HepG2 (cell line): ENCODE data around the gene NPC2. TPM values are rescaled to one million over a fixed set of nuclear protein-coding genes. Genes with fewer than 3 reads are reported as not detected.

ENCODE experiments used
- ATAC-seq: fragments of 200-7000 bp; cut with Tn5 transposase; 3 replicates; pipeline ENCODE4 v1.9.1; 2020; ENCODE audit warnings: mild to moderate bottlenecking, moderate library complexity
- BruUV-seq: library from RNA; stranded (reverse); fragments of 400-500 nt; replicated peaks from 2 replicates; lab custom pipeline; 2021; lab: Mats Ljungman, UMichigan
- CTCF ChIA-PET: fragments of 300-600 bp; formaldehyde crosslinking; extraction: SDS; loops from one replicate; lab custom pipeline; 2021; ENCODE audit warnings: low total read pairs, inconsistent platforms, low intra/inter-chr PET ratio; lab: Yijun Ruan, JAX
- POLR2A ChIA-PET: fragments of 350-600 bp; sonication (Branson Sonifier 250); formaldehyde crosslinking; loops from one replicate; lab custom pipeline; 2020; ENCODE audit warnings: antibody characterized with exemption, inconsistent platforms; lab: Yijun Ruan, JAX
- DNase-seq: peaks from one replicate; pipeline ENCODE4 v3.0.0-alpha.2; 2015; ENCODE audit warnings: low spot score
- FAIRE-seq: peaks from 3 replicates; lab custom pipeline; 2011; peaks lifted over from hg19 to GRCh38; lab: Jason Lieb, UNC
- H2AFZ ChIP-seq: one replicate; pipeline ENCODE4 v1.6.1; 2011; ENCODE audit warnings: low read length, inconsistent platforms
- H3K27ac ChIP-seq: fragments of 300-600 bp; 3 replicates; pipeline ENCODE4 v1.8.0; 2011; ENCODE audit warnings: mixed run types, mild to moderate bottlenecking, mixed read lengths, low read length, inconsistent platforms; ENCODE audit not compliant: insufficient read depth; ENCODE audit errors: extremely low read length
- H3K27me3 ChIP-seq, 2 experiments: fragments of 200-600 bp in 1 of 2; 2 replicates in 1 of 2; 3 replicates in 1 of 2; pipeline versions ENCODE4 v1.6.0 to v1.8.0; 2011; ENCODE audit warnings: low read length in 2 of 2, mild to moderate bottlenecking in 2 of 2, moderate library complexity in 2 of 2, inconsistent platforms in 1 of 2; ENCODE audit not compliant: insufficient read depth in 2 of 2, control insufficient read depth in 1 of 2
- H3K36me3 ChIP-seq, 2 experiments: fragments of 200-600 bp in 1 of 2; replicated peaks in 1 of 2; 2 replicates in 1 of 2; 3 replicates in 1 of 2; pipeline versions ENCODE4 v1.5.1 to v1.8.0; 2011; ENCODE audit warnings: low read length in 2 of 2, inconsistent platforms in 1 of 2; ENCODE audit not compliant: insufficient read depth in 2 of 2, control insufficient read depth in 1 of 2
- H3K4me1 ChIP-seq: 2 replicates; pipeline ENCODE4 v1.5.1; 2012; ENCODE audit warnings: low read length, inconsistent platforms; ENCODE audit not compliant: insufficient read depth
- H3K4me2 ChIP-seq: 2 replicates; pipeline ENCODE4 v1.6.0; 2011; ENCODE audit warnings: low read depth, low read length, inconsistent platforms
- H3K4me3 ChIP-seq, 3 experiments: fragments of 200-600 bp in 1 of 3; sonication (generic), shearing (Covaris generic) in 1 of 3; replicated peaks in 1 of 3; 2 replicates each; pipeline ENCODE4 v1.5.1; 2011 to 2016; ENCODE audit warnings: low read length in 3 of 3, inconsistent platforms in 2 of 3, low read depth in 2 of 3, mild to moderate bottlenecking in 2 of 3, control low read depth in 1 of 3, mixed read lengths in 1 of 3; ENCODE audit not compliant: insufficient read depth in 1 of 3
- H3K79me2 ChIP-seq: one replicate; pipeline ENCODE4 v1.6.1; 2011; ENCODE audit warnings: low read length, inconsistent platforms; ENCODE audit not compliant: insufficient read depth
- H3K9ac ChIP-seq: 2 replicates; pipeline ENCODE4 v1.6.0; 2011; ENCODE audit warnings: mild to moderate bottlenecking, low read depth, low read length, inconsistent platforms; ENCODE audit not compliant: insufficient read depth
- H3K9me3 ChIP-seq: 2 replicates; pipeline ENCODE4 v1.5.1; 2012; ENCODE audit warnings: mild to moderate bottlenecking, low read length
- H4K20me1 ChIP-seq: 2 replicates; pipeline ENCODE4 v1.6.0; 2011; ENCODE audit warnings: inconsistent platforms, mild to moderate bottlenecking, low read length, moderate library complexity; ENCODE audit not compliant: insufficient read depth
- ELF3 ChIP-seq: IDR thresholded peaks from 2 replicates; pipeline ENCODE4 v1.6.1; 2016; ENCODE audit warnings: missing genetic modification reagents, missing compliant biosample characterization
- ETV5 ChIP-seq: IDR thresholded peaks from 2 replicates; pipeline ENCODE4 v1.6.1; 2018; ENCODE audit warnings: missing biosample characterization, missing genetic modification reagents, inconsistent platforms, borderline replicate concordance
- FOSL2 ChIP-seq: sonication (generic); formaldehyde crosslinking; IDR thresholded peaks from 2 replicates; pipeline ENCODE4 v1.4.0; 2020; ENCODE audit warnings: missing genetic modification reagents
- FOXJ3 ChIP-seq: sonication (generic); formaldehyde crosslinking; IDR thresholded peaks from 2 replicates; pipeline ENCODE4 v1.4.0; 2020; ENCODE audit warnings: missing genetic modification reagents, mild to moderate bottlenecking, borderline replicate concordance
- ISL2 ChIP-seq: sonication (generic); formaldehyde crosslinking; IDR thresholded peaks from 2 replicates; pipeline ENCODE4 v1.5.0; 2020; ENCODE audit warnings: missing genetic modification reagents
- LRRFIP1 ChIP-seq: sonication (generic); formaldehyde crosslinking; conservative IDR thresholded peaks from 2 replicates; pipeline ENCODE4 v1.4.0; 2020; ENCODE audit warnings: missing genetic modification reagents
- NFE2L2 ChIP-seq: fragments of 150-350 bp; IDR thresholded peaks from 2 replicates; pipeline ENCODE4 v1.6.1; 2014; ENCODE audit warnings: low read length
- ZBTB34 ChIP-seq: sonication (generic); formaldehyde crosslinking; IDR thresholded peaks from 2 replicates; pipeline ENCODE4 v1.8.0; 2022; ENCODE audit warnings: mild to moderate bottlenecking, missing genetic modification reagents
- WGBS: methylation state at CpG from one replicate; pipeline ENCODE4 v1.1.6; 2017; ENCODE audit warnings: low lambda C conversion rate; 5-methylcytosine and 5-hydroxymethylcytosine counted together
- in situ Hi-C: cut with HindIII; loops from 2 replicates; pipeline ENCODE4 v1.10.0; 2017; ENCODE audit warnings: low pct_unique_long_range_greater_than_20kb; ENCODE audit not compliant: extremely low pct_ligation_motif_present
- intact Hi-C: fragments of 100-400 bp; cut with micrococcal nuclease; formaldehyde crosslinking; loops from one replicate; pipeline ENCODE4 v1.10.0; 2022; ENCODE audit not compliant: unreplicated experiment
- polyA plus RNA-seq, 8 experiments: library from polyadenylated mRNA; depleted of rRNA in 3 of 8; stranded (reverse) in 7 of 8; unstranded in 1 of 8; fragments of >200 nt; fragmentation: Illumina TruSeq in 4 of 8; extraction: Trizol in 4 of 8; gene quantifications; 2 replicates each; pipeline versions ENCODE4 v1.2.1 to v1.2.3, GENCODE V29; 2011 to 2016; ENCODE audit warnings: low read depth in 4 of 8, missing spikeins in 1 of 8, mixed read lengths in 1 of 8; ENCODE audit not compliant: insufficient read depth in 1 of 8
- total RNA-seq, 5 experiments: library from RNA; depleted of rRNA; stranded (reverse); fragments of >200 nt; fragmentation: Illumina TruSeq; extraction: Trizol; gene quantifications; 2 replicates each; pipeline ENCODE4 v1.2.3, GENCODE V29; 2016; ENCODE audit warnings: low read depth in 1 of 5
- TF ChIP-seq, protein P1 (sequence below): sonication (generic); formaldehyde crosslinking; IDR thresholded peaks from 2 replicates; pipeline ENCODE4 v1.9.0; 2021; ENCODE audit warnings: missing genetic modification reagents, borderline replicate concordance
- TF ChIP-seq, protein P2 (sequence below): sonication (generic); formaldehyde crosslinking; conservative IDR thresholded peaks from 2 replicates; pipeline ENCODE4 v1.4.0; 2020; ENCODE audit warnings: mild to moderate bottlenecking, missing genetic modification reagents, moderate library complexity
- TF ChIP-seq, protein P3 (sequence below): sonication (generic); formaldehyde crosslinking; IDR thresholded peaks from 2 replicates; pipeline ENCODE4 v1.5.0; 2020; ENCODE audit warnings: mild to moderate bottlenecking, missing genetic modification reagents

Gene NPC2
- total and polyA plus RNA-seq, 2 of the 13 experiments (the other 11 are each of a cell fraction or from before 2014, with no cell fraction given), result 132 to 164 TPM

DNA sequence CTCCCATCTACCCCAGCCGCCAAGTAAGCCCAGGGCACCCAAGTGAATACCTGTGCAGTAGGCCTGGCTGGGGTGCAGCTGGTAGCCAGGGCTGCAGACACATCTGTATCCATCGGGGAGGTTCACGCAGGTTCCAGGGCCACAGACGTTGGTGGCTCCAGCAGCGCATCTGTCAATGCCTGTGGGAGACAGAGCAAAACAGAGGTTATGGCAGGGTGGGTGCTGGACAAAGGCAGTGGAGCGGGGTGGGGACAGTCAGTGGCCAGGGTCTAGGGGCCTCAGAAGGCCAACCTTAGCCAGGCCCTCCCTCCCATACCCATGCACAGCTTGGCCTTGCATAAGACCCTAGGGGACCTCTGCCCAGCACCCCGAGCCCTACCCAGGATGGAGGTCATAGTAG is 29.6 kb upstream of the NPC2 start:
- DNase-seq, result no peak
- Histone ChIP-seq H3K4me1 (no peaks in the 10 kb centered on the region), H4K20me1 (no peaks in the 10 kb centered on the region), H3K36me3 (no peaks in the 10 kb centered on the region), H3K27ac (no peak overlapping the region), H3K4me2 (no peak overlapping the region), H3K27me3 (peaks cover 2 to 33% of the 10 kb centered on the region in 2 experiments; a peak in 3 of 5 replicates), H3K79me2 (no peaks in the 10 kb centered on the region), H3K9ac (no peak overlapping the region), H3K4me3 (no peak overlapping the region), H3K9me3 (no peaks in the 10 kb centered on the region), H2AFZ (no peak overlapping the region)
- 53% methylated on average over 6 of the region's 7 CpGs for WGBS
- POLR2A ChIA-PET, result no interaction called here
- CTCF ChIA-PET, result no interaction called here
- BruUV-seq, result no TSS peak
- no peak for FAIRE-seq
- intact Hi-C loops (no loop called here), in situ Hi-C loops (no loop called here)
- ATAC-seq, result no peak
- TF ChIP-seq LRRFIP1 (CRISPR knock-in tag) (no peak), ETV5 (CRISPR knock-in tag) (no peak), ELF3 (CRISPR knock-in tag) (no peak), FOXJ3 (CRISPR knock-in tag) (no peak), ZBTB34 (CRISPR knock-in tag) (no peak), FOSL2 (CRISPR knock-in tag) (no peak), ISL2 (CRISPR knock-in tag) (no peak), NFE2L2 (no peak)
- TF ChIP-seq, protein P1, sequence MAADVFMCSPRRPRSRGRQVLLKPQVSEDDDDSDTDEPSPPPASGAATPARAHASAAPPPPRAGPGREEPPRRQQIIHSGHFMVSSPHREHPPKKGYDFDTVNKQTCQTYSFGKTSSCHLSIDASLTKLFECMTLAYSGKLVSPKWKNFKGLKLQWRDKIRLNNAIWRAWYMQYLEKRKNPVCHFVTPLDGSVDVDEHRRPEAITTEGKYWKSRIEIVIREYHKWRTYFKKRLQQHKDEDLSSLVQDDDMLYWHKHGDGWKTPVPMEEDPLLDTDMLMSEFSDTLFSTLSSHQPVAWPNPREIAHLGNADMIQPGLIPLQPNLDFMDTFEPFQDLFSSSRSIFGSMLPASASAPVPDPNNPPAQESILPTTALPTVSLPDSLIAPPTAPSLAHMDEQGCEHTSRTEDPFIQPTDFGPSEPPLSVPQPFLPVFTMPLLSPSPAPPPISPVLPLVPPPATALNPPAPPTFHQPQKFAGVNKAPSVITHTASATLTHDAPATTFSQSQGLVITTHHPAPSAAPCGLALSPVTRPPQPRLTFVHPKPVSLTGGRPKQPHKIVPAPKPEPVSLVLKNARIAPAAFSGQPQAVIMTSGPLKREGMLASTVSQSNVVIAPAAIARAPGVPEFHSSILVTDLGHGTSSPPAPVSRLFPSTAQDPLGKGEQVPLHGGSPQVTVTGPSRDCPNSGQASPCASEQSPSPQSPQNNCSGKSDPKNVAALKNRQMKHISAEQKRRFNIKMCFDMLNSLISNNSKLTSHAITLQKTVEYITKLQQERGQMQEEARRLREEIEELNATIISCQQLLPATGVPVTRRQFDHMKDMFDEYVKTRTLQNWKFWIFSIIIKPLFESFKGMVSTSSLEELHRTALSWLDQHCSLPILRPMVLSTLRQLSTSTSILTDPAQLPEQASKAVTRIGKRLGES, result no peak
- TF ChIP-seq, protein P2, sequence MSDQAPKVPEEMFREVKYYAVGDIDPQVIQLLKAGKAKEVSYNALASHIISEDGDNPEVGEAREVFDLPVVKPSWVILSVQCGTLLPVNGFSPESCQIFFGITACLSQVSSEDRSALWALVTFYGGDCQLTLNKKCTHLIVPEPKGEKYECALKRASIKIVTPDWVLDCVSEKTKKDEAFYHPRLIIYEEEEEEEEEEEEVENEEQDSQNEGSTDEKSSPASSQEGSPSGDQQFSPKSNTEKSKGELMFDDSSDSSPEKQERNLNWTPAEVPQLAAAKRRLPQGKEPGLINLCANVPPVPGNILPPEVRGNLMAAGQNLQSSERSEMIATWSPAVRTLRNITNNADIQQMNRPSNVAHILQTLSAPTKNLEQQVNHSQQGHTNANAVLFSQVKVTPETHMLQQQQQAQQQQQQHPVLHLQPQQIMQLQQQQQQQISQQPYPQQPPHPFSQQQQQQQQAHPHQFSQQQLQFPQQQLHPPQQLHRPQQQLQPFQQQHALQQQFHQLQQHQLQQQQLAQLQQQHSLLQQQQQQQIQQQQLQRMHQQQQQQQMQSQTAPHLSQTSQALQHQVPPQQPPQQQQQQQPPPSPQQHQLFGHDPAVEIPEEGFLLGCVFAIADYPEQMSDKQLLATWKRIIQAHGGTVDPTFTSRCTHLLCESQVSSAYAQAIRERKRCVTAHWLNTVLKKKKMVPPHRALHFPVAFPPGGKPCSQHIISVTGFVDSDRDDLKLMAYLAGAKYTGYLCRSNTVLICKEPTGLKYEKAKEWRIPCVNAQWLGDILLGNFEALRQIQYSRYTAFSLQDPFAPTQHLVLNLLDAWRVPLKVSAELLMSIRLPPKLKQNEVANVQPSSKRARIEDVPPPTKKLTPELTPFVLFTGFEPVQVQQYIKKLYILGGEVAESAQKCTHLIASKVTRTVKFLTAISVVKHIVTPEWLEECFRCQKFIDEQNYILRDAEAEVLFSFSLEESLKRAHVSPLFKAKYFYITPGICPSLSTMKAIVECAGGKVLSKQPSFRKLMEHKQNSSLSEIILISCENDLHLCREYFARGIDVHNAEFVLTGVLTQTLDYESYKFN, result no peak
- TF ChIP-seq, protein P3, sequence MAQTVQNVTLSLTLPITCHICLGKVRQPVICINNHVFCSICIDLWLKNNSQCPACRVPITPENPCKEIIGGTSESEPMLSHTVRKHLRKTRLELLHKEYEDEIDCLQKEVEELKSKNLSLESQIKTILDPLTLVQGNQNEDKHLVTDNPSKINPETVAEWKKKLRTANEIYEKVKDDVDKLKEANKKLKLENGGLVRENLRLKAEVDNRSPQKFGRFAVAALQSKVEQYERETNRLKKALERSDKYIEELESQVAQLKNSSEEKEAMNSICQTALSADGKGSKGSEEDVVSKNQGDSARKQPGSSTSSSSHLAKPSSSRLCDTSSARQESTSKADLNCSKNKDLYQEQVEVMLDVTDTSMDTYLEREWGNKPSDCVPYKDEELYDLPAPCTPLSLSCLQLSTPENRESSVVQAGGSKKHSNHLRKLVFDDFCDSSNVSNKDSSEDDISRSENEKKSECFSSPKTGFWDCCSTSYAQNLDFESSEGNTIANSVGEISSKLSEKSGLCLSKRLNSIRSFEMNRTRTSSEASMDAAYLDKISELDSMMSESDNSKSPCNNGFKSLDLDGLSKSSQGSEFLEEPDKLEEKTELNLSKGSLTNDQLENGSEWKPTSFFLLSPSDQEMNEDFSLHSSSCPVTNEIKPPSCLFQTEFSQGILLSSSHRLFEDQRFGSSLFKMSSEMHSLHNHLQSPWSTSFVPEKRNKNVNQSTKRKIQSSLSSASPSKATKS, result no peak
